SK-N-SH (cell line): ENCODE results near the gene TSC22D1.

ENCODE experiments used
- EZH2phosphoT487 ChIP-seq: fragments of 200-600 bp; sonication (generic); IDR thresholded peaks from 2 replicates; pipeline ENCODE4 v1.6.1; 2017; ENCODE audit warnings: low read depth, mixed run types, mild to moderate bottlenecking, antibody characterized with exemption, moderate library complexity, borderline replicate concordance
- GATA2 ChIP-seq: sonication (generic); formaldehyde crosslinking; IDR thresholded peaks from 2 replicates; pipeline ENCODE4 v1.5.0; 2020; ENCODE audit warnings: mild to moderate bottlenecking, missing genetic modification reagents
- JUND ChIP-seq: IDR thresholded peaks from 2 replicates; pipeline ENCODE4 v1.4.0; 2012
- POLR2AphosphoS5 ChIP-seq: IDR thresholded peaks from 2 replicates; pipeline ENCODE4 v1.6.1; 2012; ENCODE audit warnings: low read depth, low read length
- RFX5 ChIP-seq: IDR thresholded peaks from 2 replicates; pipeline ENCODE4 v1.6.1; 2012; ENCODE audit warnings: mild to moderate bottlenecking, improper control_type of control experiment, low read length
- SMC3 ChIP-seq: IDR thresholded peaks from 2 replicates; pipeline ENCODE4 v1.6.1; 2012; ENCODE audit warnings: low read depth, low read length, improper control_type of control experiment
- TF ChIP-seq, protein P1 (sequence below): IDR thresholded peaks from 2 replicates; pipeline ENCODE4 v1.6.1; 2012; ENCODE audit warnings: mild to moderate bottlenecking, low read depth, low read length, moderate library complexity
- TF ChIP-seq, protein P2 (sequence below): IDR thresholded peaks from 2 replicates; pipeline ENCODE4 v1.4.0; 2012; ENCODE audit warnings: low read depth
- TF ChIP-seq, protein P3 (sequence below): fragments of 200-600 bp; sonication (generic); IDR thresholded peaks from 2 replicates; pipeline ENCODE4 v1.6.1; 2017; ENCODE audit warnings: antibody characterized with exemption, mild to moderate bottlenecking, moderate library complexity
- TF ChIP-seq, protein P4 (sequence below): IDR thresholded peaks from 2 replicates; pipeline ENCODE4; 2012
- TF ChIP-seq, protein P5 (sequence below): fragments of 150-350 bp; IDR thresholded peaks from 2 replicates; pipeline ENCODE4 v1.6.1; 2016; ENCODE audit warnings: mild to moderate bottlenecking, low read depth, low read length

DNA sequence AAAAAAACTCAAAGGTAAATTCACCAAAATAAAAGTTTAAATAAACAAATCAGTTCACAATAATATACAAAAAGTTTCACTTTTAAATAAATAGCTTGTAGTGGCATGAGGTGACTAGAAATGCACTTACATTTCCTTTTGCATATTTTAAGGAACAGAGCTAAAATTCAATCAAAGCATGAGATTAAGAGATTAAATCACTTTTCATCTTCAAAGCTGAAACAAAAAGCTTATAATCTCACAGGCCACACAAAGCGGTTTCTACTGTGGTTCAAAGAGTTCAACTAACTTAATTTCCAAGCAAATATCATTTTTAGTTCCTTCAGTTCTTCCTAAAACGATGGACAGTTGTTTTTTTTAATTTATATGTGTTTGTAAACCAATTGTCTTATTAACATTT, 38.9 kb downstream of the TSC22D1 start:
- TF ChIP-seq JUND: no peak
- TF ChIP-seq, protein P1, sequence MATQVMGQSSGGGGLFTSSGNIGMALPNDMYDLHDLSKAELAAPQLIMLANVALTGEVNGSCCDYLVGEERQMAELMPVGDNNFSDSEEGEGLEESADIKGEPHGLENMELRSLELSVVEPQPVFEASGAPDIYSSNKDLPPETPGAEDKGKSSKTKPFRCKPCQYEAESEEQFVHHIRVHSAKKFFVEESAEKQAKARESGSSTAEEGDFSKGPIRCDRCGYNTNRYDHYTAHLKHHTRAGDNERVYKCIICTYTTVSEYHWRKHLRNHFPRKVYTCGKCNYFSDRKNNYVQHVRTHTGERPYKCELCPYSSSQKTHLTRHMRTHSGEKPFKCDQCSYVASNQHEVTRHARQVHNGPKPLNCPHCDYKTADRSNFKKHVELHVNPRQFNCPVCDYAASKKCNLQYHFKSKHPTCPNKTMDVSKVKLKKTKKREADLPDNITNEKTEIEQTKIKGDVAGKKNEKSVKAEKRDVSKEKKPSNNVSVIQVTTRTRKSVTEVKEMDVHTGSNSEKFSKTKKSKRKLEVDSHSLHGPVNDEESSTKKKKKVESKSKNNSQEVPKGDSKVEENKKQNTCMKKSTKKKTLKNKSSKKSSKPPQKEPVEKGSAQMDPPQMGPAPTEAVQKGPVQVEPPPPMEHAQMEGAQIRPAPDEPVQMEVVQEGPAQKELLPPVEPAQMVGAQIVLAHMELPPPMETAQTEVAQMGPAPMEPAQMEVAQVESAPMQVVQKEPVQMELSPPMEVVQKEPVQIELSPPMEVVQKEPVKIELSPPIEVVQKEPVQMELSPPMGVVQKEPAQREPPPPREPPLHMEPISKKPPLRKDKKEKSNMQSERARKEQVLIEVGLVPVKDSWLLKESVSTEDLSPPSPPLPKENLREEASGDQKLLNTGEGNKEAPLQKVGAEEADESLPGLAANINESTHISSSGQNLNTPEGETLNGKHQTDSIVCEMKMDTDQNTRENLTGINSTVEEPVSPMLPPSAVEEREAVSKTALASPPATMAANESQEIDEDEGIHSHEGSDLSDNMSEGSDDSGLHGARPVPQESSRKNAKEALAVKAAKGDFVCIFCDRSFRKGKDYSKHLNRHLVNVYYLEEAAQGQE: no peak
- TF ChIP-seq, protein P2, sequence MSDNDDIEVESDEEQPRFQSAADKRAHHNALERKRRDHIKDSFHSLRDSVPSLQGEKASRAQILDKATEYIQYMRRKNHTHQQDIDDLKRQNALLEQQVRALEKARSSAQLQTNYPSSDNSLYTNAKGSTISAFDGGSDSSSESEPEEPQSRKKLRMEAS: no peak
- TF ChIP-seq POLR2AphosphoS5: no peak
- TF ChIP-seq, protein P3, sequence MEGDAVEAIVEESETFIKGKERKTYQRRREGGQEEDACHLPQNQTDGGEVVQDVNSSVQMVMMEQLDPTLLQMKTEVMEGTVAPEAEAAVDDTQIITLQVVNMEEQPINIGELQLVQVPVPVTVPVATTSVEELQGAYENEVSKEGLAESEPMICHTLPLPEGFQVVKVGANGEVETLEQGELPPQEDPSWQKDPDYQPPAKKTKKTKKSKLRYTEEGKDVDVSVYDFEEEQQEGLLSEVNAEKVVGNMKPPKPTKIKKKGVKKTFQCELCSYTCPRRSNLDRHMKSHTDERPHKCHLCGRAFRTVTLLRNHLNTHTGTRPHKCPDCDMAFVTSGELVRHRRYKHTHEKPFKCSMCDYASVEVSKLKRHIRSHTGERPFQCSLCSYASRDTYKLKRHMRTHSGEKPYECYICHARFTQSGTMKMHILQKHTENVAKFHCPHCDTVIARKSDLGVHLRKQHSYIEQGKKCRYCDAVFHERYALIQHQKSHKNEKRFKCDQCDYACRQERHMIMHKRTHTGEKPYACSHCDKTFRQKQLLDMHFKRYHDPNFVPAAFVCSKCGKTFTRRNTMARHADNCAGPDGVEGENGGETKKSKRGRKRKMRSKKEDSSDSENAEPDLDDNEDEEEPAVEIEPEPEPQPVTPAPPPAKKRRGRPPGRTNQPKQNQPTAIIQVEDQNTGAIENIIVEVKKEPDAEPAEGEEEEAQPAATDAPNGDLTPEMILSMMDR: no peak
- no peak for TF ChIP-seq EZH2phosphoT487
- no peak for TF ChIP-seq SMC3
- TF ChIP-seq, protein P4, sequence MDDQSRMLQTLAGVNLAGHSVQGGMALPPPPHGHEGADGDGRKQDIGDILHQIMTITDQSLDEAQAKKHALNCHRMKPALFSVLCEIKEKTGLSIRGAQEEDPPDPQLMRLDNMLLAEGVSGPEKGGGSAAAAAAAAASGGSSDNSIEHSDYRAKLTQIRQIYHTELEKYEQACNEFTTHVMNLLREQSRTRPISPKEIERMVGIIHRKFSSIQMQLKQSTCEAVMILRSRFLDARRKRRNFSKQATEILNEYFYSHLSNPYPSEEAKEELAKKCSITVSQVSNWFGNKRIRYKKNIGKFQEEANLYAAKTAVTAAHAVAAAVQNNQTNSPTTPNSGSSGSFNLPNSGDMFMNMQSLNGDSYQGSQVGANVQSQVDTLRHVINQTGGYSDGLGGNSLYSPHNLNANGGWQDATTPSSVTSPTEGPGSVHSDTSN: no peak
- TF ChIP-seq, protein P5, sequence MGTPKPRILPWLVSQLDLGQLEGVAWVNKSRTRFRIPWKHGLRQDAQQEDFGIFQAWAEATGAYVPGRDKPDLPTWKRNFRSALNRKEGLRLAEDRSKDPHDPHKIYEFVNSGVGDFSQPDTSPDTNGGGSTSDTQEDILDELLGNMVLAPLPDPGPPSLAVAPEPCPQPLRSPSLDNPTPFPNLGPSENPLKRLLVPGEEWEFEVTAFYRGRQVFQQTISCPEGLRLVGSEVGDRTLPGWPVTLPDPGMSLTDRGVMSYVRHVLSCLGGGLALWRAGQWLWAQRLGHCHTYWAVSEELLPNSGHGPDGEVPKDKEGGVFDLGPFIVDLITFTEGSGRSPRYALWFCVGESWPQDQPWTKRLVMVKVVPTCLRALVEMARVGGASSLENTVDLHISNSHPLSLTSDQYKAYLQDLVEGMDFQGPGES: no peak
- no peak for TF ChIP-seq RFX5
- no peak for TF ChIP-seq GATA2 (CRISPR knock-in tag)
